Measurements from ENCODE around the gene IGFBP4.

DNA sequence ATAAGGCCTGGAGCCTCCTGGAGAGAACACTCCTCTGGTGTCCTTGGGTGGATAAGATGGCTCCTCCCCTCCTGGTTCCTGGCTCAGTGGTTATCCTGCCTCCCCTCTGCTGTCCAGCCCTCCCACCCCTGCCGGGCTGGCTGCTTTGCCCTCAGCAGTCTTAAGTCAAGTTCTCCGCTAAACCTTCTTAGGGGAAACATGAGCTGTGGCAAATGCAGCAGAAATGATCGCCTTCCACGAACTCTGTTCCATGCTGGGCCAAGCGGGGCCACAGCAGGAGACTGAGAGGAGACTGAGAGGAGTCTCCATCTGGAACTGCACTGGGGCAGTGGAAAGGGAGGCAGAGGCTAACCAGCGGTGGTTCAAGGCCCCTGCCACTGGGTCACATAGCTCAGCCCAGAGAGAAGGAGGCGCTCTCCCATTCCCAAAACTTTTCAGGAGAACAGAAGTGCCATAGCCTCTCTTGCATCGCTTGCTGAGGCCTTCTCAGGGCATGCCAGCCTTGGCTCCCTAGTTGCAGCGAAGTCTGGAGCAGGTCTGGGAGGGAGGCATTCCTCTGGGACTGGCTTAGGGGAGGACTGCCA lies 31.3 kb downstream of the IGFBP4 start:
- TF ChIP-seq BMI1 (IDR thresholded peaks at IDR 0.05; ENCODE audit: borderline replicate concordance) = no peak
- TF ChIP-seq, protein P1, sequence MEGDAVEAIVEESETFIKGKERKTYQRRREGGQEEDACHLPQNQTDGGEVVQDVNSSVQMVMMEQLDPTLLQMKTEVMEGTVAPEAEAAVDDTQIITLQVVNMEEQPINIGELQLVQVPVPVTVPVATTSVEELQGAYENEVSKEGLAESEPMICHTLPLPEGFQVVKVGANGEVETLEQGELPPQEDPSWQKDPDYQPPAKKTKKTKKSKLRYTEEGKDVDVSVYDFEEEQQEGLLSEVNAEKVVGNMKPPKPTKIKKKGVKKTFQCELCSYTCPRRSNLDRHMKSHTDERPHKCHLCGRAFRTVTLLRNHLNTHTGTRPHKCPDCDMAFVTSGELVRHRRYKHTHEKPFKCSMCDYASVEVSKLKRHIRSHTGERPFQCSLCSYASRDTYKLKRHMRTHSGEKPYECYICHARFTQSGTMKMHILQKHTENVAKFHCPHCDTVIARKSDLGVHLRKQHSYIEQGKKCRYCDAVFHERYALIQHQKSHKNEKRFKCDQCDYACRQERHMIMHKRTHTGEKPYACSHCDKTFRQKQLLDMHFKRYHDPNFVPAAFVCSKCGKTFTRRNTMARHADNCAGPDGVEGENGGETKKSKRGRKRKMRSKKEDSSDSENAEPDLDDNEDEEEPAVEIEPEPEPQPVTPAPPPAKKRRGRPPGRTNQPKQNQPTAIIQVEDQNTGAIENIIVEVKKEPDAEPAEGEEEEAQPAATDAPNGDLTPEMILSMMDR (IDR thresholded peaks at IDR 0.05 in 2 of 3, conservative IDR thresholded peaks at IDR 0.05 in 1 of 3; ENCODE audit: control insufficient read depth in 2 of 3, extremely low read depth in 1 of 3, insufficient read depth in 1 of 3, low read depth in 3 of 3, low read length in 3 of 3) = no peak
- TF ChIP-seq, protein P2, sequence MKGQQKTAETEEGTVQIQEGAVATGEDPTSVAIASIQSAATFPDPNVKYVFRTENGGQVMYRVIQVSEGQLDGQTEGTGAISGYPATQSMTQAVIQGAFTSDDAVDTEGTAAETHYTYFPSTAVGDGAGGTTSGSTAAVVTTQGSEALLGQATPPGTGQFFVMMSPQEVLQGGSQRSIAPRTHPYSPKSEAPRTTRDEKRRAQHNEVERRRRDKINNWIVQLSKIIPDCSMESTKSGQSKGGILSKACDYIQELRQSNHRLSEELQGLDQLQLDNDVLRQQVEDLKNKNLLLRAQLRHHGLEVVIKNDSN (IDR thresholded peaks at IDR 0.05; ENCODE audit: borderline replicate concordance, extremely low read length, insufficient read depth, low read depth, low read length) = no peak
- no peak for TF ChIP-seq RFX5 (IDR thresholded peaks at IDR 0.05; ENCODE audit: low read depth, low read length)
- TF ChIP-seq, protein P3, sequence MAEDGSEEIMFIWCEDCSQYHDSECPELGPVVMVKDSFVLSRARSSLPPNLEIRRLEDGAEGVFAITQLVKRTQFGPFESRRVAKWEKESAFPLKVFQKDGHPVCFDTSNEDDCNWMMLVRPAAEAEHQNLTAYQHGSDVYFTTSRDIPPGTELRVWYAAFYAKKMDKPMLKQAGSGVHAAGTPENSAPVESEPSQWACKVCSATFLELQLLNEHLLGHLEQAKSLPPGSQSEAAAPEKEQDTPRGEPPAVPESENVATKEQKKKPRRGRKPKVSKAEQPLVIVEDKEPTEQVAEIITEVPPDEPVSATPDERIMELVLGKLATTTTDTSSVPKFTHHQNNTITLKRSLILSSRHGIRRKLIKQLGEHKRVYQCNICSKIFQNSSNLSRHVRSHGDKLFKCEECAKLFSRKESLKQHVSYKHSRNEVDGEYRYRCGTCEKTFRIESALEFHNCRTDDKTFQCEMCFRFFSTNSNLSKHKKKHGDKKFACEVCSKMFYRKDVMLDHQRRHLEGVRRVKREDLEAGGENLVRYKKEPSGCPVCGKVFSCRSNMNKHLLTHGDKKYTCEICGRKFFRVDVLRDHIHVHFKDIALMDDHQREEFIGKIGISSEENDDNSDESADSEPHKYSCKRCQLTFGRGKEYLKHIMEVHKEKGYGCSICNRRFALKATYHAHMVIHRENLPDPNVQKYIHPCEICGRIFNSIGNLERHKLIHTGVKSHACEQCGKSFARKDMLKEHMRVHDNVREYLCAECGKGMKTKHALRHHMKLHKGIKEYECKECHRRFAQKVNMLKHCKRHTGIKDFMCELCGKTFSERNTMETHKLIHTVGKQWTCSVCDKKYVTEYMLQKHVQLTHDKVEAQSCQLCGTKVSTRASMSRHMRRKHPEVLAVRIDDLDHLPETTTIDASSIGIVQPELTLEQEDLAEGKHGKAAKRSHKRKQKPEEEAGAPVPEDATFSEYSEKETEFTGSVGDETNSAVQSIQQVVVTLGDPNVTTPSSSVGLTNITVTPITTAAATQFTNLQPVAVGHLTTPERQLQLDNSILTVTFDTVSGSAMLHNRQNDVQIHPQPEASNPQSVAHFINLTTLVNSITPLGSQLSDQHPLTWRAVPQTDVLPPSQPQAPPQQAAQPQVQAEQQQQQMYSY (CRISPR knock-in tag; IDR thresholded peaks at IDR 0.05) = no peak
- no peak for TF ChIP-seq GATAD2B (conservative IDR thresholded peaks at IDR 0.05; ENCODE audit: low read depth)
- no peak for TF ChIP-seq STAT3 (IDR thresholded peaks at IDR 0.05; ENCODE audit: low read depth, low read length)
- no peak for TF ChIP-seq EP300 (IDR thresholded peaks at IDR 0.05; ENCODE audit: borderline replicate concordance in 1 of 2, control insufficient read depth in 1 of 2, low read depth in 2 of 2, low read length in 2 of 2)
- TF ChIP-seq EED (IDR thresholded peaks at IDR 0.05; ENCODE audit: low read depth) = no peak
- no peak for TF ChIP-seq DPF2 (IDR thresholded peaks at IDR 0.05)
- no peak for TF ChIP-seq POLR2AphosphoS5 (IDR thresholded peaks at IDR 0.05; ENCODE audit: low read length)
